ENCODE results near the gene ACVR2A. TPM values are rescaled to one million over a fixed set of nuclear protein-coding genes. Genes with fewer than 3 reads are reported as not detected.
A peak's percentile ranks its signal among the peaks of the same experiment; 100 is the strongest.

The ACVR2A gene
- total RNA-seq, 1 experiment from 2014 or later: 0.54 TPM

GRCh38 chr2:147913701-147914480 lies 69.1 kb downstream of the ACVR2A start:
- DNase-seq (ENCODE audit: low spot score): peak; percentile 29
- in situ Hi-C loops (cut with HindIII; ENCODE audit: low sequenced_read_pairs): no loop called here

DNA sequence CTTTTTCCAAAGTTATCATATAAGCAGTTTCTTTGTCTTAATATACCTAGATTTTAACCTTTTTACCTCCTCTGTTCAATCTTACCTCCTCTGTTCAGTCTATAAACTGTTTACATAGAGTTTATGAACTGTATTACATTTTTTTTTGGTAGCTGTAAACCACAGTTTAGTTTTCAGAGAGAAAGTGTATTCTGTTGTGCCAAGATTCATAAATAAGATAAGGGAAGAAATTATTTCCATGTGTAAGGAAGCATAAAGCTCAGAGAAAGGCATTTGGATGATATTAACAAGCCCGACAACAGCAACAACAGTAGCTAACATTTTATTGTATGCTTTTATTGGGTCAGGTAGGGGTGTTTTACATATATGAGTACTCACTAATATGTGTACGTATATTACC lies 71.2 kb downstream of the ACVR2A start:
- no peak for DNase-seq (ENCODE audit: low spot score)
- in situ Hi-C loops (cut with HindIII; ENCODE audit: low sequenced_read_pairs): no loop called here

DNA sequence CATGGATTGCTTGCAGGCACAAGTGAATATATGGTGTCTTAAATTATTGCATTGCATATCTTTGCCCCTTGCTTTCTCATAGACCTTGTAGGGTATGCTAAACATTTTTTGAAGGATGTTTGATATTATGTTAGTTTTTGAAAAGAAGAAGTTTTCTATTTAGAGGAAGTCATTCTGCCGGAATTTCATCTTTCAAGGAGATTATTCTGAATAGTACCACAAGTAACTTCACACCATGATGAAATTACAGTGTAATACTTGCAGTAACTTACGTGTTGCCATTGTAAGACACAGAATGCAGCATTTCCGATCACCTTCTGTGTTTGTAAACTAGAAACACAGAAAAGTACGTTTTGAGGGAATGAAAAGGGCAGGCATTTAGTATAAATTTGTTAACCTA lies 71.9 kb downstream of the ACVR2A start:
- in situ Hi-C loops (cut with HindIII; ENCODE audit: low sequenced_read_pairs): no loop called here
- DNase-seq (ENCODE audit: low spot score): no peak

- in situ Hi-C loops (cut with HindIII; ENCODE audit: low sequenced_read_pairs): no loop called here
- no peak for DNase-seq (ENCODE audit: low spot score)
Observed at GRCh38 chr2:147917161-147917560, 72.3 kb downstream of the ACVR2A start.

- no peak for DNase-seq (ENCODE audit: low spot score)
- in situ Hi-C loops (cut with HindIII; ENCODE audit: low sequenced_read_pairs): no loop called here
Observed at GRCh38 chr2:147923846-147924245, 79.0 kb downstream of the ACVR2A start.

- in situ Hi-C loops (cut with HindIII; ENCODE audit: low sequenced_read_pairs): no loop called here
- DNase-seq (ENCODE audit: low spot score): no peak
Observed at GRCh38 chr2:147924647-147925046, 79.8 kb downstream of the ACVR2A start.

GRCh38 chr2:147925886-147926285 lies 81.1 kb downstream of the ACVR2A start:
- DNase-seq (ENCODE audit: low spot score): no peak
- in situ Hi-C loops (cut with HindIII; ENCODE audit: low sequenced_read_pairs): no loop called here

DNA sequence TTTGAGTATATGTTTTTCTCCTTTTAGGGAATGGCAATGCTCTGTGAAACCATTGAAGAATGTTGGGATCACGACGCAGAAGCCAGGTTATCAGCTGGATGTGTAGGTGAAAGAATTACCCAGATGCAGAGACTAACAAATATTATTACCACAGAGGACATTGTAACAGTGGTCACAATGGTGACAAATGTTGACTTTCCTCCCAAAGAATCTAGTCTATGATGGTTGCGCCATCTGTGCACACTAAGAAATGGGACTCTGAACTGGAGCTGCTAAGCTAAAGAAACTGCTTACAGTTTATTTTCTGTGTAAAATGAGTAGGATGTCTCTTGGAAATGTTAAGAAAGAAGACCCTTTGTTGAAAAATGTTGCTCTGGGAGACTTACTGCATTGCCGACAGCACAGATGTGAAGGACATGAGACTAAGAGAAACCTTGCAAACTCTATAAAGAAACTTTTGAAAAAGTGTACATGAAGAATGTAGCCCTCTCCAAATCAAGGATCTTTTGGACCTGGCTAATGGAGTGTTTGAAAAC lies 82.3 kb downstream of the ACVR2A start:
- in situ Hi-C loops (cut with HindIII; ENCODE audit: low sequenced_read_pairs): no loop called here
- DNase-seq (ENCODE audit: low spot score): no peak

DNA sequence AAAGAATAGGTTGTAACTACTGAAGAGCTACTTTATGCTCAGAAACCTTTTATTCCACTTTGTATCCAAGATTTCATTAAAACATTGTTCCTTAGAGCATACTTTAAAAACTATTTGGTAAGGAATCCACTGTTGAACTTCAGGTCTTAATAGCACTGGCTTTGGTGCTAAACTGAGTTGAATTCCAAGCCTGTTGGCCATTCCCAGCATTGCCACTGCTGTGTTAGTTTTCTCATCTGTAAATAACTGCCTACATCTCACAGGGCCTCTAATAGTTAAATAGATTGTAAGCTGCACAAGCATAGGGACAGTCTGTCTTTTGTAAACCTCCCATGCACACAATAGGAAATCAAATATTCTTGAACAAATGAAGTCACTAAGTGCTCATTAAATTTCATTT lies 89.1 kb downstream of the ACVR2A start:
- no peak for DNase-seq (ENCODE audit: low spot score)
- in situ Hi-C loops (cut with HindIII; ENCODE audit: low sequenced_read_pairs): no loop called here

DNA sequence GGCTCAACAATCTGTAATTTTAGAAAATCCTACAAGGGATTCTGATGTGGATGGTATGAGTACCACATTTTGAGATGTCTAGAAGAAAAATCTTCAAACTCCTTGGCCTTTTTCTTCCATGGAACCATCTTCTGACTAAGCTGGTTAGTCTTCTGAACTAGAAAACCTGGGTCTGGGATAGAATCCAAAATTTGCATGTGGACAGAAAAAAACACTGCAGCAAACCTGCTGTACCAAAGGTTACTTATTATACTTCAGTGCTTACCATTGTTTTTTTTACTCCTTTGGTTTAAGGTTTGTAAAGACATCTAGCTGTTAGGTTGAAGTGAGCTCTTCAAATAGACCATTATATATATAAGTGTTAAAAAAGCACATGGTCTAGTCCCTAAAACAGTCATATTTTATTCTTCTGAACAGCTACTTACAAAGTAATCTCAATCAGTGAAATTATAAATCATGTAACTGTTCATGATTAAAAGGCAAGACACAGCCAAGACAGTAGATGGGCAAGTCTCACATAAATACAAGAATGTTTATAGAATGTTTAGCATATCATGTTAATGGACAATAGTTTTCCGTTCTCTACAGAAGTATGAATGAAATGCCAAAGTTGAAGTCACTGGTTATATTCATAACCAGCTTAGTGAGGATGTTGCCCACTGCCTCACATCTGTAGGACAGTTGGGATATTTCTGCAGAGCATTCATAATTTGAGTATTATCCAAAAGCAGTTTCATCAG lies 90.2 kb downstream of the ACVR2A start:
- in situ Hi-C loops (cut with HindIII; ENCODE audit: low sequenced_read_pairs): no loop called here

DNA sequence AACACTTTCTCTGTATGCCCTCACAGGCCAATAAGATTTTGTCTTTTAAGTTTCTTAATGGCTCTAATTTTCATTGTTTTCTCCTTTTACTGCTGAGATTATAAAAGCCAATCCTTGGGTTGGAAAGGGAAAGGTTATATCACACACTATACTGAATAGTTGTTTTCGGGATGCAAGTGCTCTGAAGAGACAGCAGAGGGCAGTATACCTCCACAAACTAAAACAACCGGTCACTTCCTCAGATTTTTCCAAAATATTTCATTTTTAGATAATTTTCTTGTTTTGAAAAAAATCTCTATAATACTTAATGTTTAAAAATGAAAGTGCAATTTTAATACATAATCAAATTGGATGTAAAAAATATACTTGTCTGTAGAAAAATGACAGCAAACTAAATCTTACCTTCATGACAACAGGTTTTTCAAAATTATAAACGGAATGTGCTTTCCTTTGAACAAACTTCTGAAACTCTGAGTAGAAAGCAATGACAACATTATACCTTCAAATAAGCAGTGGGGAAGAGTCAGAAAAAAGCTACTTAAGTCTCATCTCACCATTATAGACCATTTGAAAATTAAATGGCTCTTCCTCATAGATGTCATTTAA lies 93.0 kb downstream of the ACVR2A start:
- peak; percentile 56 for DNase-seq (ENCODE audit: low spot score)
- in situ Hi-C loops (cut with HindIII; ENCODE audit: low sequenced_read_pairs): no loop called here

More for the DNA sequence above, 90.2 kb downstream of the ACVR2A start:
- peak; percentile 25 for DNase-seq (ENCODE audit: low spot score)

DNA sequence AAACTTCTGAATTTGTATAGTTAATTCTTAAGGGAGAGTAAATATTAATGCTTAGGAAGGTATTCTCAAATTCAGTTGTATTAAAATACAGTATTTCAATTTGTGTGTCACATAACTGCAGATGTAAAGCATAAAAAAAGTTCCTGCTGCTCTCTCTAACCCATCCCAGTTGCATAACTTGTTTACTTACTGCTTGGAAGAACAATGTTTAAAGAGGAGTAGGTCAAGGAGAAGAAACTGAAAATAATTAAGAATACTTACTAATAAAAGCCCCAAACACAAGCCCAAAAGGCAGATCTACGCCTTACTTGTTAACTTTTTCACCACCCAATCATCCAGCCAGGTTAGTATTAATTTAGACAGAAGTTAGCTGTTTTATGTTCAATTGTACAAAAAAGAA lies 94.5 kb downstream of the ACVR2A start:
- no peak for DNase-seq (ENCODE audit: low spot score)
- in situ Hi-C loops (cut with HindIII; ENCODE audit: low sequenced_read_pairs): no loop called here

DNA sequence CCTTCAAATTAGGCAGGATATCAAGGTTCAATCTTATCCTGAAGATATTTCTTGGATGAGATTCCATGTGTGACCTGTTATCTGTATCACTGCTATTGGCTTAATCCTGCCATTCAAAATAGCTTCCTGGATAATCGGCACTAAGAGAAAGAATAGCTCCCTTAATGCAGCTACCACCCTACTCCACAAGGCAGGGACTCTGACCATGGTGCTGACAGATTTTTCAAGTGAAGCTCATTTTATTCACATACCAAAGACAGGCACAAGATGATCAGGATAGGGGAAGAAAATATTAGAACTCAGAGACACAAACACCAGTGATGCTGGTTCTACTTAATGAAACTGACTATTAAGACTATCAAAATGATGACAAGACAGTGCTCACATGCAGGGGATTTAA lies 100.8 kb downstream of the ACVR2A start:
- in situ Hi-C loops (cut with HindIII; ENCODE audit: low sequenced_read_pairs): no loop called here
- no peak for DNase-seq (ENCODE audit: low spot score)

DNA sequence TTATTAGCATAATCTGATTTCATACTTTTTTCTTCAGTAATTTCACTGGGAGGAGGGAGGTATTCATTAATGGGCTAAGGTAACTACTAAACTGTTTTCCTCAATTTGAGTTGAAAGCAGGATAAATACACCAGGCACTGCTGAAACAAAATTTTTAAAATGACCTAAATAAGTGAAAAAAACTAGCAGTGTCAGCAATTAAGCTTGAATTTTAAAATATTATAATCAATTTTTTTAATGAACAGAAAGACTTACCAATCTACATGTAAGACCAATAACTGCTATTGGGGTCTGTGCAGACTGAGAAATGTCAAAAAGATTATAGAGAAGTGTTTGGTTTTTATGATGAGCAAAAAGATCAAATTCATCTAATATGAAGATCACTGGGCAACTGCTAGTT lies 107.3 kb downstream of the ACVR2A start:
- in situ Hi-C loops (cut with HindIII; ENCODE audit: low sequenced_read_pairs): no loop called here

GRCh38 chr2:147968571-147968970 lies 123.7 kb downstream of the ACVR2A start:
- no peak for DNase-seq (ENCODE audit: low spot score)
- in situ Hi-C loops (cut with HindIII; ENCODE audit: low sequenced_read_pairs): no loop called here

More for the DNA sequence above, 107.3 kb downstream of the ACVR2A start:
- no peak for DNase-seq (ENCODE audit: low spot score)

- in situ Hi-C loops (cut with HindIII; ENCODE audit: low sequenced_read_pairs): no loop called here
Observed at GRCh38 chr2:147976102-147976501, 131.3 kb downstream of the ACVR2A start.

DNA sequence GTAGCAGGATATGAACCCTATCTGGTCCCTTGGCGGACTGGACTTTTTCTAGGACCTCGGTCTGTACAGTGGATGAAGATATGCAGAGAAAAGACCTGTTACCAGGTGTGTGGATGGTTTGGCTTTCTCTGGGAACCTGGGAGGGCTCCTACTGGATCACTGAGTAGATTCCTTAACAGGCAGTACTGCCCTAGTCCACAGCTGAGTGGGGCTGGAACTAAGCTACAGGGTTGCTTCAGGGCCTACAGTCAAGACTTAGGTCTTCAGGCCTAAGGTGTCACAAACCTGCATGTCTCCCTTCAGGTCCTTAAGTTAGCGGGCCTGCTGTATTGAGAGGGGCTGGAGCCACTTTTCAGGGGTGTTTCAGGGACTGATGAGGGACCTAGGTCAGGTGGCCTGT lies 132.8 kb downstream of the ACVR2A start:
- no peak for DNase-seq (ENCODE audit: low spot score)
- in situ Hi-C loops (cut with HindIII; ENCODE audit: low sequenced_read_pairs): no loop called here

More at GRCh38 chr2:147976102-147976501, 131.3 kb downstream of the ACVR2A start:
- DNase-seq (ENCODE audit: low spot score): no peak
